Skin epidermis (tissue), 12 donors: ENCODE data around the gene YEATS4.
A peak's percentile ranks its signal among the peaks of the same experiment; 100 is the strongest.

Experiments
- H3K27ac ChIP-seq, 21 experiments: fragments of 200-600 bp; sonication (generic) in 11 of 21; one replicate each; pipeline ENCODE4 v1.5.0; 2020; ENCODE audit warnings: mild to moderate bottlenecking in 3 of 21, inconsistent platforms in 2 of 21, moderate library complexity in 2 of 21
- H3K4me3 ChIP-seq, 7 experiments: fragments of 200-600 bp; sonication (generic) in 2 of 7; one replicate each; pipeline ENCODE4 v1.5.0; 2020; ENCODE audit warnings: inconsistent platforms in 2 of 7, mild to moderate bottlenecking in 2 of 7, moderate library complexity in 1 of 7

The YEATS4 gene

GRCh38 chr12:69383074-69383473 is 23.5 kb downstream of the YEATS4 start:
- H3K27ac ChIP-seq = no peak overlapping the region

GRCh38 chr12:69385038-69385437 is 25.5 kb downstream of the YEATS4 start:
- no peak overlapping the region for H3K4me3 ChIP-seq
- no peak overlapping the region for H3K27ac ChIP-seq

More at GRCh38 chr12:69383074-69383473, 23.5 kb downstream of the YEATS4 start:
- no peak overlapping the region for H3K4me3 ChIP-seq

GRCh38 chr12:69386921-69387320 is 27.4 kb downstream of the YEATS4 start:
- no peak overlapping the region for H3K27ac ChIP-seq
- H3K4me3 ChIP-seq = no peak overlapping the region

GRCh38 chr12:69388371-69388770 is 28.8 kb downstream of the YEATS4 start:
- Histone ChIP-seq H3K4me3 (no peak overlapping the region), H3K27ac (no peak overlapping the region)

- Histone ChIP-seq H3K4me3 (no peak overlapping the region), H3K27ac (no peak overlapping the region)
These were observed 30.3 kb downstream of the YEATS4 start for GRCh38 chr12:69389831-69390230.

- Histone ChIP-seq H3K4me3 (no peak overlapping the region), H3K27ac (no peak overlapping the region)
These were observed 32.8 kb downstream of the YEATS4 start for GRCh38 chr12:69392179-69392928.

GRCh38 chr12:69396041-69396440 is 36.5 kb downstream of the YEATS4 start:
- Histone ChIP-seq H3K27ac (no peak overlapping the region), H3K4me3 (no peak overlapping the region)

GRCh38 chr12:69396963-69397362 is 37.4 kb downstream of the YEATS4 start:
- Histone ChIP-seq H3K4me3 (no peak overlapping the region), H3K27ac (no peak overlapping the region)

- Histone ChIP-seq H3K27ac (no peak overlapping the region), H3K4me3 (no peak overlapping the region)
These were observed 38.4 kb downstream of the YEATS4 start for GRCh38 chr12:69397978-69398377.

GRCh38 chr12:69401940-69402339 is 42.4 kb downstream of the YEATS4 start:
- Histone ChIP-seq H3K27ac (no peak overlapping the region), H3K4me3 (no peak overlapping the region)

GRCh38 chr12:69404851-69405565 is 45.5 kb downstream of the YEATS4 start:
- peak overlapping the region in 3 of 21 experiments; percentile 14 to 35 (median 20) for H3K27ac ChIP-seq
- no peak overlapping the region for H3K4me3 ChIP-seq

- Histone ChIP-seq H3K4me3 (no peak overlapping the region), H3K27ac (peak overlapping the region in 3 of 21 experiments; percentile 1 to 47 (median 20))
These were observed 46.0 kb downstream of the YEATS4 start for GRCh38 chr12:69405566-69405865.

GRCh38 chr12:69406217-69406616 is 46.7 kb downstream of the YEATS4 start:
- Histone ChIP-seq H3K27ac (peak overlapping the region in 2 of 21 experiments; percentile 1 to 20), H3K4me3 (no peak overlapping the region)

GRCh38 chr12:69410571-69410970 is 51.0 kb downstream of the YEATS4 start:
- no peak overlapping the region for H3K4me3 ChIP-seq
- H3K27ac ChIP-seq = no peak overlapping the region

GRCh38 chr12:69412655-69413054 is 53.1 kb downstream of the YEATS4 start:
- Histone ChIP-seq H3K27ac (no peak overlapping the region), H3K4me3 (no peak overlapping the region)

- no peak overlapping the region for H3K4me3 ChIP-seq
- H3K27ac ChIP-seq = peak overlapping the region in 3 of 21 experiments; percentile 18 to 25 (median 23)
These were observed 56.1 kb downstream of the YEATS4 start for GRCh38 chr12:69415471-69416275.

- no peak overlapping the region for H3K27ac ChIP-seq
- H3K4me3 ChIP-seq = no peak overlapping the region
These were observed 57.7 kb downstream of the YEATS4 start for GRCh38 chr12:69417231-69417630.

GRCh38 chr12:69417741-69418167 is 58.2 kb downstream of the YEATS4 start:
- Histone ChIP-seq H3K27ac (no peak overlapping the region), H3K4me3 (no peak overlapping the region)

GRCh38 chr12:69419701-69420100 is 60.2 kb downstream of the YEATS4 start:
- no peak overlapping the region for H3K27ac ChIP-seq
- no peak overlapping the region for H3K4me3 ChIP-seq

GRCh38 chr12:69421548-69421947 is 62.0 kb downstream of the YEATS4 start:
- Histone ChIP-seq H3K4me3 (no peak overlapping the region), H3K27ac (no peak overlapping the region)
